K562 (cell line): ENCODE data around the gene MRPL41. TPM values are rescaled to one million over a fixed set of nuclear protein-coding genes. Genes with fewer than 3 reads are reported as not detected.

Experiments
- ATAC-seq: fragments of 200-7000 bp; cut with Tn5 transposase; 3 replicates; pipeline ENCODE4 v1.9.1; 2020; ENCODE audit warnings: moderate library complexity
- BruUV-seq: library from RNA; stranded (reverse); fragments of 400-500 nt; replicated peaks from 2 replicates; lab custom pipeline; 2021; lab: Mats Ljungman, UMichigan
- CTCF ChIA-PET: fragments of 300-600 bp; formaldehyde crosslinking; extraction: SDS; loops from one replicate; lab custom pipeline; 2021; ENCODE audit warnings: low intra/inter-chr PET ratio; lab: Yijun Ruan, JAX
- POLR2A ChIA-PET: fragments of 300-600, 350-650 bp; sonication (Branson Sonifier 250); formaldehyde crosslinking; extraction: SDS; loops from one replicate; lab custom pipeline; 2021; ENCODE audit warnings: antibody characterized with exemption, inconsistent platforms; lab: Yijun Ruan, JAX
- DNase-seq, 4 experiments: peaks; one replicate each; pipeline versions ENCODE4 v3.0.0 to v3.0.0-alpha.2; 2011 to 2018; ENCODE audit warnings: low spot score in 3 of 4, mixed read lengths in 3 of 4; ENCODE audit errors: extremely low read depth in 1 of 4
- FAIRE-seq: peaks from 2 replicates; lab custom pipeline; 2011; peaks lifted over from hg19 to GRCh38; lab: Jason Lieb, UNC
- H2AFZ ChIP-seq: 2 replicates; pipeline ENCODE4 v1.6.0; 2011; ENCODE audit warnings: low read depth, low read length, control low read depth, inconsistent platforms
- H3K27ac ChIP-seq: fragments of 200-600 bp; 3 replicates; pipeline ENCODE4 v1.8.0; 2011; ENCODE audit warnings: low read depth, mild to moderate bottlenecking, control low read depth, inconsistent platforms, low read length, moderate library complexity, mixed read lengths; ENCODE audit errors: extremely low read depth
- H3K27me3 ChIP-seq, 2 experiments: fragments of 300-600 bp in 1 of 2; 2 replicates in 1 of 2; 3 replicates in 1 of 2; pipeline versions ENCODE4 v1.6.0 to v1.8.0; 2011; ENCODE audit warnings: inconsistent platforms in 2 of 2, low read length in 2 of 2, mild to moderate bottlenecking in 1 of 2, mixed read lengths in 1 of 2, moderate library complexity in 1 of 2; ENCODE audit not compliant: control insufficient read depth in 2 of 2, insufficient read depth in 2 of 2
- H3K36me3 ChIP-seq: fragments of 300-600 bp; 3 replicates; pipeline ENCODE4 v1.8.0; 2011; ENCODE audit warnings: mild to moderate bottlenecking, low read length, inconsistent platforms; ENCODE audit not compliant: control insufficient read depth, insufficient read depth
- H3K4me1 ChIP-seq, 2 experiments: fragments of 200-600 bp in 1 of 2; replicated peaks in 1 of 2; 2 replicates in 1 of 2; 3 replicates in 1 of 2; pipeline versions ENCODE4 v1.5.1 to v1.8.0; 2011; ENCODE audit warnings: inconsistent platforms in 2 of 2, low read length in 2 of 2, mild to moderate bottlenecking in 1 of 2, mixed read lengths in 1 of 2, moderate library complexity in 1 of 2; ENCODE audit not compliant: control insufficient read depth in 2 of 2, insufficient read depth in 2 of 2
- H3K4me2 ChIP-seq: 2 replicates; pipeline ENCODE4 v1.6.1; 2011; ENCODE audit warnings: low read length, control low read depth, inconsistent platforms, mixed read lengths; ENCODE audit not compliant: insufficient read depth
- H3K4me3 ChIP-seq: fragments of 200-600 bp; sonication (generic), shearing (Covaris generic); 2 replicates; pipeline ENCODE4 v1.5.1; 2016; ENCODE audit warnings: control low read depth, inconsistent platforms
- H3K79me2 ChIP-seq: fragments of 200-600 bp; 3 replicates; pipeline ENCODE4 v1.8.0; 2011; ENCODE audit warnings: low read length, inconsistent platforms; ENCODE audit not compliant: control insufficient read depth, insufficient read depth
- H3K9ac ChIP-seq, 2 experiments: 2 replicates each; pipeline versions ENCODE4 v1.6.0 to v1.6.1; 2011; ENCODE audit warnings: low read depth in 2 of 2, low read length in 2 of 2, control low read depth in 1 of 2, inconsistent platforms in 1 of 2, mild to moderate bottlenecking in 1 of 2, mixed read lengths in 1 of 2; ENCODE audit not compliant: insufficient read depth in 1 of 2
- H3K9me1 ChIP-seq: one replicate; pipeline ENCODE4 v1.6.0; 2011; ENCODE audit warnings: inconsistent platforms, mild to moderate bottlenecking, low read length, moderate library complexity; ENCODE audit not compliant: control insufficient read depth, insufficient read depth
- H3K9me3 ChIP-seq: replicated peaks from 2 replicates; pipeline ENCODE4 v1.5.1; 2011; ENCODE audit warnings: low read depth, low read length, inconsistent platforms; ENCODE audit not compliant: control insufficient read depth, insufficient read depth
- H4K20me1 ChIP-seq: replicated peaks from 2 replicates; pipeline ENCODE4 v1.6.1; 2011; ENCODE audit warnings: low read length, inconsistent platforms, mixed read lengths; ENCODE audit not compliant: control insufficient read depth, insufficient read depth
- ZNF57 ChIP-seq: fragments of 450-650 bp; formaldehyde crosslinking; IDR thresholded peaks from 2 replicates; pipeline ENCODE4 v1.4.0; 2020; ENCODE audit warnings: mild to moderate bottlenecking, moderate library complexity
- ZNF696 ChIP-seq: fragments of 250-450 bp; sonication (Bioruptor Pico); conservative IDR thresholded peaks from 2 replicates; pipeline ENCODE4 v1.4.0; 2020; ENCODE audit warnings: mild to moderate bottlenecking, moderate library complexity
- ZSCAN29 ChIP-seq: fragments of 450-650 bp; IDR thresholded peaks from 2 replicates; pipeline ENCODE4 v1.6.1; 2017
- WGBS: fragments of 100-300 bp; shearing (Covaris generic); methylation state at CpG from one replicate; pipeline ENCODE4 v1.1.6; 2016; ENCODE audit warnings: low coverage, mixed read lengths; ENCODE audit not compliant: insufficient coverage; ENCODE audit errors: missing lambda C conversion rate; 5-methylcytosine and 5-hydroxymethylcytosine counted together
- in situ Hi-C: fragments of 300-500 bp; cut with MboI; formaldehyde crosslinking; loops from 4 replicates; pipeline ENCODE4 v1.15.0; 2018; ENCODE audit warnings: inconsistent platforms, mixed read lengths
- intact Hi-C: fragments of 100-400 bp; cut with micrococcal nuclease; formaldehyde crosslinking; loops from 2 replicates; pipeline ENCODE4 v1.14.2; 2022
- polyA plus RNA-seq, 8 experiments: library from polyadenylated mRNA; depleted of rRNA in 4 of 8; stranded (reverse) in 5 of 8; unstranded in 3 of 8; fragments of >200 nt; fragmentation: Nextera tagmentation in 2 of 8; fragmentation: Illumina TruSeq in 1 of 8; extraction: Ambion mirVana in 2 of 8; extraction: Trizol in 1 of 8; gene quantifications; 2 replicates each; pipeline versions ENCODE4 v1.2.1 to v1.2.3, GENCODE V29; 2011 to 2014; ENCODE audit warnings: inconsistent platforms in 1 of 8, missing spikeins in 1 of 8
- total RNA-seq, 7 experiments: library from RNA; depleted of rRNA in 6 of 7; stranded (reverse); fragments of >200 nt in 6 of 7; fragmentation: Illumina TruSeq in 2 of 7; extraction: Trizol in 2 of 7; gene quantifications; 2 replicates each; pipeline versions ENCODE4 v1.2.1 to v1.2.3, GENCODE V29; 2011 to 2021; ENCODE audit warnings: low replicate concordance in 1 of 7
- TF ChIP-seq, protein P1 (sequence below): sonication (generic); formaldehyde crosslinking; IDR thresholded peaks from 2 replicates; pipeline ENCODE4 v1.8.0; 2022; ENCODE audit warnings: mild to moderate bottlenecking, missing genetic modification reagents

Gene MRPL41
- total and polyA plus RNA-seq, 9 of the 15 experiments (the other 6 are each of a cell fraction or from before 2014, with no cell fraction given) = 2.6 to 259 (median 21.6) TPM

DNA sequence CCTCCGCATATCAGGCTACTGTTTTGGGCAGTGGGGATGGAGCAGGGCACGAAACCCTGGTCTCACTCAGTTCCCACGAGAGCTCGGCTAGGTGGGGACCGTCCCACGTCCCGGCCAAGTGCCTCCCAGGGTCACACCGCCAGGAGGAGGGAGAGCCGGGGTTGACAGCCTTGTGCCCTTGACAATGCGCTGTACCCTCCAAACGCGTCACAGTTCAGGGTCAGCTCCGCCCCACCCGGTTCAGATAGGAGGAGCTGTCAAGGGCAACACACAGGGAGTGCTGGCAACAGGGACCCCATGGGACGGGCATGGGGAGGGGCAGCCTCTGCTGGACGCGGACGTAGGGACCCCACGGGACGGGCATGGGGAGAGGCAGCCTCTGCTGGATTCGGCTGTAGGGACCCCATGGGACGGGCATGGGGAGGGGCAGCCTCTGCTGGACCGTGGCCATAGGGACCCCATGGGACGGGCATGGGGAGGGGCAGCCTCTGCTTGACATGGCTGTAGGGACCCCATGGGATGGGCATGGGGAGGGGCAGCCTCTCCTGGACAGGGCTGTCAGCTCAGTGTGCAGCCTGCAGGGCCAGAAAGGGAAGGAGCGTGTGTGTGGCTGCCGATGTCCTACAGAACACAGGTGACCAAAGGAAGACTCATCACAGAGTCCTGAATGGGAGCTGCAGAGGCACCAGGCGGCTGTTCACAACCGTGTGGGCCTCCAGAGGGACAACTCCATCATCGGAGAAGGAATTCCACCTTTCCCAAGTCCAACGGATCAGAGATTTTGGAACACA lies 30.9 kb upstream of the MRPL41 start:
- no peaks in the 10 kb centered on the region for H3K79me2 ChIP-seq
- no TSS peak for BruUV-seq
- TF ChIP-seq, protein P1, sequence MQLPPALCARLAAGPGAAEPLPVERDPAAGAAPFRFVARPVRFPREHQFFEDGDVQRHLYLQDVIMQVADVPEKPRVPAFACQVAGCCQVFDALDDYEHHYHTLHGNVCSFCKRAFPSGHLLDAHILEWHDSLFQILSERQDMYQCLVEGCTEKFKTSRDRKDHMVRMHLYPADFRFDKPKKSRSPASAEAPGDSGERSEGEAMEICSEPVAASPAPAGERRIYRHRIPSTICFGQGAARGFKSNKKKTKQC (CRISPR knock-in tag) = no peak
- no peak for TF ChIP-seq ZNF696 (CRISPR knock-in tag)
- TF ChIP-seq ZSCAN29 = no peak
- no peak for TF ChIP-seq ZNF57 (CRISPR knock-in tag)
- H3K27me3 ChIP-seq = no peaks in the 10 kb centered on the region
- H3K9me1 ChIP-seq = no peaks in the 10 kb centered on the region
- no peaks in the 10 kb centered on the region for H4K20me1 ChIP-seq
- 38% methylated on average over 22 of the region's 30 CpGs for WGBS
- no peaks in the 10 kb centered on the region for H3K36me3 ChIP-seq
- in situ Hi-C loops = no loop called here
- DNase-seq (no peak), ATAC-seq (no peak), FAIRE-seq (no peak)
- ChIA-PET CTCF (interaction anchor here (0.6 kb wide), 1 partner anchor 221 kb away, joined by 3 read pairs; no protein-coding TSS in a partner anchor), POLR2A (interaction anchor here (0.8 kb wide), 1 partner anchor 20 kb away, joined by 3 read pairs; no protein-coding TSS in a partner anchor)
- no peak overlapping the region for H3K27ac ChIP-seq
- H3K4me3 ChIP-seq = no peak overlapping the region
- peak overlapping the region in 1 of 2 experiments; percentile 22; a peak in 2 of 4 replicates for H3K9ac ChIP-seq
- no peak overlapping the region for H2AFZ ChIP-seq
- H3K4me2 ChIP-seq = no peak overlapping the region
- intact Hi-C loops = no loop called here
- H3K4me1 ChIP-seq = peaks cover 0 to 33% of the 10 kb centered on the region in 2 experiments; a peak in 3 of 5 replicates
- H3K9me3 ChIP-seq = no peaks in the 10 kb centered on the region
